ENCODE results near the gene NHSL2. TPM values are rescaled to one million over a fixed set of nuclear protein-coding genes. Genes with fewer than 3 reads are reported as not detected.

Gene NHSL2
- total and polyA plus RNA-seq, 2 of the 13 experiments (the other 11 are each of a cell fraction or from before 2014, with no cell fraction given), result not detected

DNA sequence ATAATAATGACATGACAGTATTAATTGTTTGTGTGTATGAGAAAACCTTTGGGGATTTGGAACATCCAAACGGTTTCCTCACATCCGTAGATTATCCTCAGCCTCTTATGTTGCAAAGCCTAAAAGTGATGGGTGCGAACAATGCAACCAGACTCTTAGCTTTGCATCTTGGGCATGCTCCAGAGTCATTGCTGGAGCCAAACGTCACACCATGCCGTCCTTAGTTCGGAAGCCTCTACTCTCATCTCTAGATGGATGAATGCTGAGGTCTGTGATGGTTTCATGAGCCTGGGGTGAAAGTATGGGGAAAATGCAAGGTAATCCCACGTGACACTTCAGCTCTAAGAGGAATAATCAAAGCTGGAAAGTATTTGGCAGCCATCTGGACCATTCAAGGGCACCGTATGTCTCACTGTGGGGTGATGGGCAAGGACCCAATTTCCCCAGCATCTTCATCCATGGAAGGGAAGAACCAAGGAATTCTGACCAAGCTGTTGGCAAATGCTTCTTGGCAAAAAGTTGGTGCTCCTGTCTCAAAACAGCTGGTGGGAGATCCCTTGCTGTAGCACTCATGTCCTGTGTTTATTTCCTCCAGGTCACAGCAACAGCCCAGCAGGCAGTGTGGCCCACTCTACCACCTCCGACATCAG lies 227.3 kb downstream of the NHSL2 start:
- Histone ChIP-seq H3K4me2 (ENCODE audit: low read depth, low read length) (no peak overlapping the region), H3K27ac (ENCODE audit: extremely low read length, insufficient read depth, low read length) (no peak overlapping the region), H3K4me3 (replicated peaks in 1 of 3; ENCODE audit: insufficient read depth in 1 of 3, low read depth in 2 of 3, low read length in 3 of 3) (no peak overlapping the region), H3K27me3 (ENCODE audit: control insufficient read depth in 1 of 2, insufficient read depth in 2 of 2, low read length in 2 of 2) (peaks cover 0 to 1% of the 10 kb centered on the region in 2 experiments; a peak in 1 of 5 replicates), H3K4me1 (ENCODE audit: insufficient read depth, low read length) (no peaks in the 10 kb centered on the region), H2AFZ (ENCODE audit: low read length) (no peak overlapping the region), H3K9me3 (ENCODE audit: low read length) (no peaks in the 10 kb centered on the region), H3K9ac (ENCODE audit: insufficient read depth, low read depth, low read length) (no peak overlapping the region), H3K36me3 (replicated peaks in 1 of 2; ENCODE audit: control insufficient read depth in 1 of 2, insufficient read depth in 2 of 2, low read length in 2 of 2) (no peaks in the 10 kb centered on the region), H3K79me2 (ENCODE audit: insufficient read depth, low read length) (no peaks in the 10 kb centered on the region), H4K20me1 (ENCODE audit: insufficient read depth, low read length) (no peaks in the 10 kb centered on the region)
- ChIA-PET CTCF (ENCODE audit: low intra/inter-chr PET ratio, low total read pairs) (no interaction called here), POLR2A (no interaction called here)
- 0% methylated on average over 5 of the region's 9 CpGs for WGBS (ENCODE audit: low lambda C conversion rate)
- no TSS peak for BruUV-seq (replicated peaks)
- no peak for FAIRE-seq
- ATAC-seq, result no peak
- in situ Hi-C loops (cut with HindIII; ENCODE audit: extremely low pct_ligation_motif_present, low pct_unique_long_range_greater_than_20kb) (no loop called here), intact Hi-C loops (cut with micrococcal nuclease; ENCODE audit: unreplicated experiment) (no loop called here)
- no peak for TF ChIP-seq MAZ (IDR thresholded peaks at IDR 0.05; ENCODE audit: borderline replicate concordance, low read depth, low read length)
- no peak for TF ChIP-seq MAZ (CRISPR knock-in tag; IDR thresholded peaks at IDR 0.05; ENCODE audit: low read depth)
- TF ChIP-seq, protein P1, sequence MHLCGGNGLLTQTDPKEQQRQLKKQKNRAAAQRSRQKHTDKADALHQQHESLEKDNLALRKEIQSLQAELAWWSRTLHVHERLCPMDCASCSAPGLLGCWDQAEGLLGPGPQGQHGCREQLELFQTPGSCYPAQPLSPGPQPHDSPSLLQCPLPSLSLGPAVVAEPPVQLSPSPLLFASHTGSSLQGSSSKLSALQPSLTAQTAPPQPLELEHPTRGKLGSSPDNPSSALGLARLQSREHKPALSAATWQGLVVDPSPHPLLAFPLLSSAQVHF (CRISPR knock-in tag; IDR thresholded peaks at IDR 0.05), result no peak
- no peak for TF ChIP-seq ZNF792 (CRISPR knock-in tag; IDR thresholded peaks at IDR 0.05)
- TF ChIP-seq, protein P2, sequence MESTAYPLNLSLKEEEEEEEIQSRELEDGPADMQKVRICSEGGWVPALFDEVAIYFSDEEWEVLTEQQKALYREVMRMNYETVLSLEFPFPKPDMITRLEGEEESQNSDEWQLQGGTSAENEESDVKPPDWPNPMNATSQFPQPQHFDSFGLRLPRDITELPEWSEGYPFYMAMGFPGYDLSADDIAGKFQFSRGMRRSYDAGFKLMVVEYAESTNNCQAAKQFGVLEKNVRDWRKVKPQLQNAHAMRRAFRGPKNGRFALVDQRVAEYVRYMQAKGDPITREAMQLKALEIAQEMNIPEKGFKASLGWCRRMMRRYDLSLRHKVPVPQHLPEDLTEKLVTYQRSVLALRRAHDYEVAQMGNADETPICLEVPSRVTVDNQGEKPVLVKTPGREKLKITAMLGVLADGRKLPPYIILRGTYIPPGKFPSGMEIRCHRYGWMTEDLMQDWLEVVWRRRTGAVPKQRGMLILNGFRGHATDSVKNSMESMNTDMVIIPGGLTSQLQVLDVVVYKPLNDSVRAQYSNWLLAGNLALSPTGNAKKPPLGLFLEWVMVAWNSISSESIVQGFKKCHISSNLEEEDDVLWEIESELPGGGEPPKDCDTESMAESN (CRISPR knock-in tag; conservative IDR thresholded peaks at IDR 0.05), result no peak
- no peak for TF ChIP-seq ZNF672 (CRISPR knock-in tag; IDR thresholded peaks at IDR 0.05)
- TF ChIP-seq ELK4 (CRISPR knock-in tag; IDR thresholded peaks at IDR 0.05; ENCODE audit: borderline replicate concordance), result no peak
- no peak for TF ChIP-seq ZNF816 (CRISPR knock-in tag; IDR thresholded peaks at IDR 0.05; ENCODE audit: borderline replicate concordance)
- TF ChIP-seq, protein P3, sequence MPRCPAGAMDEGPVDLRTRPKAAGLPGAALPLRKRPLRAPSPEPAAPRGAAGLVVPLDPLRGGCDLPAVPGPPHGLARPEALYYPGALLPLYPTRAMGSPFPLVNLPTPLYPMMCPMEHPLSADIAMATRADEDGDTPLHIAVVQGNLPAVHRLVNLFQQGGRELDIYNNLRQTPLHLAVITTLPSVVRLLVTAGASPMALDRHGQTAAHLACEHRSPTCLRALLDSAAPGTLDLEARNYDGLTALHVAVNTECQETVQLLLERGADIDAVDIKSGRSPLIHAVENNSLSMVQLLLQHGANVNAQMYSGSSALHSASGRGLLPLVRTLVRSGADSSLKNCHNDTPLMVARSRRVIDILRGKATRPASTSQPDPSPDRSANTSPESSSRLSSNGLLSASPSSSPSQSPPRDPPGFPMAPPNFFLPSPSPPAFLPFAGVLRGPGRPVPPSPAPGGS (CRISPR knock-in tag; IDR thresholded peaks at IDR 0.05), result no peak
- TF ChIP-seq KDM3A (CRISPR knock-in tag; IDR thresholded peaks at IDR 0.05; ENCODE audit: low read depth), result no peak
- DNase-seq (ENCODE audit: low spot score), result no peak

Data from HepG2 (cell line).